ENCODE results near the gene CENPH. TPM values are rescaled to one million over a fixed set of nuclear protein-coding genes. Genes with fewer than 3 reads are reported as not detected.
A peak's percentile ranks its signal among the peaks of the same experiment; 100 is the strongest.

CENPH gene
- total RNA-seq, 5 donors from 2014 or later (not counting 1 experiment from before 2014, with no cell fraction given): 4.1 to 8.4 (median 6.5) TPM

- H3K9me3 Mint-ChIP-seq: no peaks in the 10 kb centered on the region
These were observed 597 bp upstream of the CENPH start for GRCh38 chr5:69188811-69189161.

GRCh38 chr5:69202497-69202896, 13.1 kb downstream of the CENPH start:
- DNase-seq: no peak
- no peaks in the 10 kb centered on the region for H3K9me3 ChIP-seq
- H3K36me3 ChIP-seq (ENCODE audit: control insufficient read depth in 2 of 2, extremely low read depth in 1 of 2, insufficient read depth in 1 of 2, low read length in 1 of 2): peaks cover 0 to 5% of the 10 kb centered on the region in 2 donors
- CTCF ChIA-PET: interaction anchor here in 1 of 2 donors (1.0 kb wide), 1 partner anchor 8 kb away, joined by 3 read pairs; no protein-coding TSS in a partner anchor
- ATAC-seq (replicated peaks in 1 of 4): no peak
- H3K4me1 ChIP-seq (ENCODE audit: control insufficient read depth in 1 of 2, extremely low read depth in 1 of 2, insufficient read depth in 2 of 2, low read length in 2 of 2): no peaks in the 10 kb centered on the region
- Mint-ChIP-seq H3K9me3 (no peaks in the 10 kb centered on the region), H3K27me3 (no peaks in the 10 kb centered on the region), H3K4me3 (no peak overlapping the region), H3K4me1 (no peaks in the 10 kb centered on the region), H3K27ac (no peak overlapping the region), H3K36me3 (peaks cover 9% of the 10 kb centered on the region)
- H3K27ac ChIP-seq (ENCODE audit: low read length): no peak overlapping the region
- H3K27me3 ChIP-seq (replicated peaks in 1 of 2; ENCODE audit: control insufficient read depth in 2 of 2, extremely low read depth in 1 of 2, insufficient read depth in 2 of 2, low read length in 1 of 2): no peaks in the 10 kb centered on the region
- POLR2A ChIA-PET: interaction anchor here in 1 of 2 donors (0.5 kb wide), 1 partner anchor 974 kb away, joined by 5 read pairs; no protein-coding TSS in a partner anchor
- no CpG with 5 or more reads among the region's 1 CpG for WGBS (ENCODE audit: insufficient coverage)
- H3K4me3 ChIP-seq (ENCODE audit: control insufficient read depth in 1 of 2, extremely low read depth in 1 of 2, low read length in 1 of 2): no peak overlapping the region

More at GRCh38 chr5:69188811-69189161, 597 bp upstream of the CENPH start:
- peak overlapping the region; percentile 39 for H3K27ac ChIP-seq (ENCODE audit: low read length)
- ChIA-PET POLR2A (interaction anchor here in 1 of 2 donors (0.6 to 0.7 kb wide), 2 partner anchors 22 to 985 kb away, joined by 3 to 12 read pairs; no protein-coding TSS in a partner anchor), CTCF (interaction anchor here in 1 of 2 donors (2.3 kb wide), 1 partner anchor 95 kb away, joined by 13 read pairs; the partner anchor contains the start of gene SLC30A5)
- no peaks in the 10 kb centered on the region for H3K9me3 ChIP-seq
- H3K36me3 Mint-ChIP-seq: peaks cover 6% of the 10 kb centered on the region
- no peaks in the 10 kb centered on the region for H3K36me3 ChIP-seq (ENCODE audit: control insufficient read depth in 2 of 2, extremely low read depth in 1 of 2, insufficient read depth in 1 of 2, low read length in 1 of 2)
- peak overlapping the region; percentile 77 to 78 for H3K27ac Mint-ChIP-seq
- peaks cover 5 to 14% of the 10 kb centered on the region in 2 experiments for H3K4me1 ChIP-seq (ENCODE audit: control insufficient read depth in 1 of 2, extremely low read depth in 1 of 2, insufficient read depth in 2 of 2, low read length in 2 of 2)
- 33% methylated on average over 6 of the region's 8 CpGs for WGBS (ENCODE audit: insufficient coverage)
- DNase-seq (peak in 1 of 35 experiments; percentile 12), ATAC-seq (replicated peaks in 1 of 4) (peak in 1 of 4 experiments; percentile 15)
- H3K27me3 Mint-ChIP-seq: no peaks in the 10 kb centered on the region
- peaks cover 11 to 16% (median 15%) of the 10 kb centered on the region in 3 donors for H3K4me1 Mint-ChIP-seq
- no peaks in the 10 kb centered on the region for H3K27me3 ChIP-seq (replicated peaks in 1 of 2; ENCODE audit: control insufficient read depth in 2 of 2, extremely low read depth in 1 of 2, insufficient read depth in 2 of 2, low read length in 1 of 2)
- peak overlapping the region; percentile 89 for H3K4me3 Mint-ChIP-seq
- H3K4me3 ChIP-seq (ENCODE audit: control insufficient read depth in 1 of 2, extremely low read depth in 1 of 2, low read length in 1 of 2): peak overlapping the region; percentile 82 to 88

- DNase-seq (no peak), ATAC-seq (replicated peaks in 1 of 4) (no peak)
- Histone ChIP-seq H3K36me3 (ENCODE audit: control insufficient read depth in 2 of 2, extremely low read depth in 1 of 2, insufficient read depth in 1 of 2, low read length in 1 of 2) (no peaks in the 10 kb centered on the region), H3K27ac (ENCODE audit: low read length) (no peak overlapping the region), H3K27me3 (replicated peaks in 1 of 2; ENCODE audit: control insufficient read depth in 2 of 2, extremely low read depth in 1 of 2, insufficient read depth in 2 of 2, low read length in 1 of 2) (no peaks in the 10 kb centered on the region), H3K4me1 (ENCODE audit: control insufficient read depth in 1 of 2, extremely low read depth in 1 of 2, insufficient read depth in 2 of 2, low read length in 2 of 2) (no peaks in the 10 kb centered on the region), H3K9me3 (no peaks in the 10 kb centered on the region), H3K4me3 (ENCODE audit: control insufficient read depth in 1 of 2, extremely low read depth in 1 of 2, low read length in 1 of 2) (no peak overlapping the region)
- H3K4me1 Mint-ChIP-seq: no peaks in the 10 kb centered on the region
- H3K36me3 Mint-ChIP-seq: no peaks in the 10 kb centered on the region
- no peak overlapping the region for H3K27ac Mint-ChIP-seq
- CTCF ChIA-PET: no interaction called here
- no peak overlapping the region for H3K4me3 Mint-ChIP-seq
- POLR2A ChIA-PET: no interaction called here
- no peaks in the 10 kb centered on the region for H3K27me3 Mint-ChIP-seq
- no CpG with 5 or more reads among the region's 5 CpGs for WGBS (ENCODE audit: insufficient coverage)
- no peaks in the 10 kb centered on the region for H3K9me3 Mint-ChIP-seq
These were observed 17.3 kb downstream of the CENPH start for GRCh38 chr5:69206528-69207190.

- CTCF ChIA-PET: no interaction called here
- no peaks in the 10 kb centered on the region for H3K4me1 Mint-ChIP-seq
- no peak overlapping the region for H3K27ac ChIP-seq (ENCODE audit: low read length)
These were observed 20.2 kb downstream of the CENPH start for GRCh38 chr5:69209602-69210001.

GRCh38 chr5:69211200-69211599, 21.8 kb downstream of the CENPH start:
- Histone ChIP-seq H3K4me3 (ENCODE audit: control insufficient read depth in 1 of 2, extremely low read depth in 1 of 2, low read length in 1 of 2) (no peak overlapping the region), H3K4me1 (ENCODE audit: control insufficient read depth in 1 of 2, extremely low read depth in 1 of 2, insufficient read depth in 2 of 2, low read length in 2 of 2) (no peaks in the 10 kb centered on the region), H3K36me3 (ENCODE audit: control insufficient read depth in 2 of 2, extremely low read depth in 1 of 2, insufficient read depth in 1 of 2, low read length in 1 of 2) (no peaks in the 10 kb centered on the region), H3K27ac (ENCODE audit: low read length) (no peak overlapping the region), H3K9me3 (no peaks in the 10 kb centered on the region), H3K27me3 (replicated peaks in 1 of 2; ENCODE audit: control insufficient read depth in 2 of 2, extremely low read depth in 1 of 2, insufficient read depth in 2 of 2, low read length in 1 of 2) (no peaks in the 10 kb centered on the region)
- CTCF ChIA-PET: interaction anchor here in 1 of 2 donors (0.7 to 1.1 kb wide), 2 partner anchors 9 to 162 kb away, joined by 3 read pairs; no protein-coding TSS in a partner anchor
- ATAC-seq (replicated peaks in 1 of 4) (no peak), DNase-seq (no peak)
- Mint-ChIP-seq H3K36me3 (no peaks in the 10 kb centered on the region), H3K4me3 (no peak overlapping the region), H3K27ac (no peak overlapping the region), H3K9me3 (no peaks in the 10 kb centered on the region), H3K27me3 (no peaks in the 10 kb centered on the region), H3K4me1 (peaks cover 0 to 3% (median 3%) of the 10 kb centered on the region in 3 donors)
- POLR2A ChIA-PET: interaction anchor here in 1 of 2 donors (0.6 kb wide), 1 partner anchor 126 kb away, joined by 11 read pairs; no protein-coding TSS in a partner anchor
- 80% methylated on average over 1 of the region's 2 CpGs for WGBS (ENCODE audit: insufficient coverage)

More at GRCh38 chr5:69209602-69210001, 20.2 kb downstream of the CENPH start:
- Histone ChIP-seq H3K4me3 (ENCODE audit: control insufficient read depth in 1 of 2, extremely low read depth in 1 of 2, low read length in 1 of 2) (no peak overlapping the region), H3K27me3 (replicated peaks in 1 of 2; ENCODE audit: control insufficient read depth in 2 of 2, extremely low read depth in 1 of 2, insufficient read depth in 2 of 2, low read length in 1 of 2) (no peaks in the 10 kb centered on the region), H3K9me3 (no peaks in the 10 kb centered on the region), H3K36me3 (ENCODE audit: control insufficient read depth in 2 of 2, extremely low read depth in 1 of 2, insufficient read depth in 1 of 2, low read length in 1 of 2) (no peaks in the 10 kb centered on the region), H3K4me1 (ENCODE audit: control insufficient read depth in 1 of 2, extremely low read depth in 1 of 2, insufficient read depth in 2 of 2, low read length in 2 of 2) (no peaks in the 10 kb centered on the region)
- DNase-seq (no peak), ATAC-seq (replicated peaks in 1 of 4) (no peak)
- Mint-ChIP-seq H3K36me3 (no peaks in the 10 kb centered on the region), H3K27me3 (no peaks in the 10 kb centered on the region), H3K4me3 (no peak overlapping the region), H3K27ac (no peak overlapping the region), H3K9me3 (no peaks in the 10 kb centered on the region)
- POLR2A ChIA-PET: interaction anchor here in 1 of 2 donors (0.6 kb wide), 1 partner anchor 54 kb away, joined by 3 read pairs; no protein-coding TSS in a partner anchor
- WGBS (ENCODE audit: insufficient coverage): no CpG with 5 or more reads among the region's 2 CpGs

- no peaks in the 10 kb centered on the region for H3K9me3 ChIP-seq
- peak in 1 of 35 experiments; percentile 20 for DNase-seq
- CTCF ChIA-PET: interaction anchor here in 1 of 2 donors (0.5 kb wide), 1 partner anchor 25 kb away, joined by 3 read pairs; no protein-coding TSS in a partner anchor
- H3K27me3 ChIP-seq (replicated peaks in 1 of 2; ENCODE audit: control insufficient read depth in 2 of 2, extremely low read depth in 1 of 2, insufficient read depth in 2 of 2, low read length in 1 of 2): no peaks in the 10 kb centered on the region
- no peaks in the 10 kb centered on the region for H3K36me3 Mint-ChIP-seq
- no peak overlapping the region for H3K4me3 Mint-ChIP-seq
- no CpG with 5 or more reads among the region's 2 CpGs for WGBS (ENCODE audit: insufficient coverage)
- no peak overlapping the region for H3K27ac Mint-ChIP-seq
- H3K27ac ChIP-seq (ENCODE audit: low read length): no peak overlapping the region
- peaks cover 2 to 4% of the 10 kb centered on the region in 2 experiments for H3K4me1 ChIP-seq (ENCODE audit: control insufficient read depth in 1 of 2, extremely low read depth in 1 of 2, insufficient read depth in 2 of 2, low read length in 2 of 2)
- no peak for ATAC-seq (replicated peaks in 1 of 4)
- H3K9me3 Mint-ChIP-seq: no peaks in the 10 kb centered on the region
- no peak overlapping the region for H3K4me3 ChIP-seq (ENCODE audit: control insufficient read depth in 1 of 2, extremely low read depth in 1 of 2, low read length in 1 of 2)
- H3K36me3 ChIP-seq (ENCODE audit: control insufficient read depth in 2 of 2, extremely low read depth in 1 of 2, insufficient read depth in 1 of 2, low read length in 1 of 2): no peaks in the 10 kb centered on the region
- POLR2A ChIA-PET: no interaction called here
- peaks cover 0 to 5% (median 4%) of the 10 kb centered on the region in 3 donors for H3K4me1 Mint-ChIP-seq
- no peaks in the 10 kb centered on the region for H3K27me3 Mint-ChIP-seq
These were observed 22.6 kb downstream of the CENPH start for GRCh38 chr5:69212022-69212421.

All from T-cell (primary cell).